ENCODE measurements around the gene SRGAP2. TPM values are rescaled to one million over a fixed set of nuclear protein-coding genes. Genes with fewer than 3 reads are reported as not detected.

SRGAP2 gene
- 15.0 to 28.4 TPM (median 24.9 TPM) in 5 replicates for total RNA-seq (2022; extraction: Qiagen RNA extraction; ENCODE audit: low read depth)

DNA sequence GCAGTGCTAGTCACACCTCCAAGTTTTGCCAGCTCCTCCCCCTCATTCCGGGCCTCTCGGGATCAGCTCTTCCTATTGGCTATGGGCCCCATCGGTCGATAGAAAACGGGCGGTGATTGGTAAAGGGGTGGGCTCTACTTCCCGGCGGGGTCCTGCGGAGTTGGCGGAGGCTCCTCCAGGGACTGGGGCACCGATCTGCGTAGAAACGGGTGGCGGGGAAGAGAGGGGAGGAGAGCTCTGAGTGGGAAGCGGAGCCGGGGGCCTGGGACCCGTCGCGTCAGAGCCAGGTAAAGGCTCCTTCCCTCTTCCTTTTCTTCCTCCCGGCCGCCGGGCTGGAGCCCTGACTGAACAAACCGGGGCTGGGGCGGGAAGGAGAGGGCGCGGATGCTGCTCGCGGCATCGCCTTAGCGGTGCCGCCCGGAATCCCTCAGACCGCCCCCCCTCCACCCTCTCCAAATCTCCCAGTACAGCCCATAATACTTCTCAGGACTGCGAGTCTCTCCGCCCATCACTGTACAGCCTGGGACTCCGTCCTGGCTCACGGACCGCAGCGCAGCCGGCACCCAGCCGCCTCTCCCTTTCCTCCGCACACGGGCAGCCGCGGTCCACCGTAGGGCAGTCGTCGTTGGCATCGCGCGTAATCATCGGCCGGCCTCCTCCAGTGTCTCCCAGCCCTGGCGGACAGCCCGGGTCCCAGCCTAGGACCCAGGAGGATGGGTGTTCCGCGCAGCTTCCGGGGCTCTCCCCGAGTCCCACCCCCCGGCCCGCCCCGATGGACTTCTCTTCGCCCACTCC lies at the start of gene SRGAP2:
Gene SRGAP2, plus strand, starts transcription at position 178 of the 795 bp plus-strand sequence. CDS start 2,430 bp downstream, outside the sequence.

GRCh38 chr1:206202789-206203363 lies 465 bp upstream of the SRGAP2 start, which contains the start of gene FAM72A:
Gene FAM72A (minus strand): TSS chr1:206202839. CDS start chr1:206202025, 814 bp downstream.

Other genes with a start within 250 kb of the SRGAP2 start
- gene RAB7B, start 200.1 kb upstream of the SRGAP2 start, total RNA-seq (2022; extraction: Qiagen RNA extraction; ENCODE audit: low read depth), result 1.2 to 3.4 TPM (median 1.5 TPM) in 5 replicates
- gene CTSE, start 179.6 kb upstream of the SRGAP2 start, total RNA-seq (2022; extraction: Qiagen RNA extraction; ENCODE audit: low read depth), result 0.08 TPM in 1 of 5 replicates, not detected in the others
- not detected in 5 replicates for gene RHEX, start 150.4 kb upstream of the SRGAP2 start, total RNA-seq (2022; extraction: Qiagen RNA extraction; ENCODE audit: low read depth)
- gene AVPR1B, start 86.2 kb upstream of the SRGAP2 start, total RNA-seq (2022; extraction: Qiagen RNA extraction; ENCODE audit: low read depth), result not detected in 5 replicates
- 8.1 to 12.6 TPM (median 11.7 TPM) in 5 replicates for gene FAM72A, start 702 bp upstream of the SRGAP2 start, total RNA-seq (2022; extraction: Qiagen RNA extraction; ENCODE audit: low read depth)